H9 (cell line): Measurements from ENCODE around the gene TBC1D9. TPM values are rescaled to one million over a fixed set of nuclear protein-coding genes. Genes with fewer than 3 reads are reported as not detected.

Experiments
- DNase-seq: peaks from one replicate; pipeline ENCODE4 v3.0.0-alpha.2; 2017
- H2AFZ ChIP-seq: one replicate; pipeline ENCODE4 v1.6.1; 2013; ENCODE audit warnings: mild to moderate bottlenecking, low read length, control low read depth, moderate library complexity
- H2AK5ac ChIP-seq: 2 replicates; pipeline ENCODE4 v1.6.1; 2013; ENCODE audit warnings: low read length, control low read depth, mixed read lengths; ENCODE audit not compliant: insufficient read length
- H2BK120ac ChIP-seq: one replicate; pipeline ENCODE4 v1.6.1; 2013; ENCODE audit warnings: low read depth, mild to moderate bottlenecking, low read length, control low read depth, inconsistent platforms; ENCODE audit not compliant: poor library complexity, severe bottlenecking
- H2BK12ac ChIP-seq: 2 replicates; pipeline ENCODE4 v1.6.1; 2013; ENCODE audit warnings: low read length, control low read depth, mixed read lengths, low read depth; ENCODE audit not compliant: insufficient read length
- H2BK15ac ChIP-seq: 2 replicates; pipeline ENCODE4 v1.6.1; 2013; ENCODE audit warnings: low read depth, low read length, control low read depth
- H2BK20ac ChIP-seq: one replicate; pipeline ENCODE4 v1.6.1; 2013; ENCODE audit warnings: low read depth, mild to moderate bottlenecking, low read length, control low read depth, inconsistent platforms; ENCODE audit not compliant: poor library complexity, severe bottlenecking
- H2BK5ac ChIP-seq: 2 replicates; pipeline ENCODE4 v1.6.1; 2013; ENCODE audit warnings: low read length, control low read depth, mixed read lengths; ENCODE audit not compliant: insufficient read length
- H3K14ac ChIP-seq: 2 replicates; pipeline ENCODE4 v1.6.1; 2013; ENCODE audit warnings: low read length, control low read depth; ENCODE audit not compliant: insufficient read depth
- H3K18ac ChIP-seq: 2 replicates; pipeline ENCODE4 v1.6.1; 2013; ENCODE audit warnings: low read depth, mild to moderate bottlenecking, mixed read lengths, low read length, control low read depth; ENCODE audit not compliant: insufficient read length
- H3K23ac ChIP-seq: 2 replicates; pipeline ENCODE4 v1.6.1; 2013; ENCODE audit warnings: low read length, control low read depth, mixed read lengths, low read depth; ENCODE audit not compliant: insufficient read length
- H3K23me2 ChIP-seq: 2 replicates; pipeline ENCODE4 v1.6.1; 2013; ENCODE audit warnings: low read depth, mild to moderate bottlenecking, mixed read lengths, low read length, control low read depth; ENCODE audit not compliant: insufficient read length, poor library complexity, severe bottlenecking
- H3K27ac ChIP-seq: 2 replicates; pipeline ENCODE4 v1.5.1; 2013; ENCODE audit warnings: low read length, control low read depth, mixed read lengths, low read depth; ENCODE audit not compliant: insufficient read length
- H3K27me3 ChIP-seq: 2 replicates; pipeline ENCODE4 v1.6.1; 2013; ENCODE audit warnings: low read length, control low read depth, inconsistent platforms; ENCODE audit not compliant: insufficient read depth
- H3K4ac ChIP-seq: 2 replicates; pipeline ENCODE4 v1.6.1; 2013; ENCODE audit warnings: low read depth, mild to moderate bottlenecking, control low read depth, inconsistent platforms, low read length, moderate library complexity
- H3K4me1 ChIP-seq: 2 replicates; pipeline ENCODE4 v1.6.1; 2013; ENCODE audit warnings: low read length, control low read depth, inconsistent platforms; ENCODE audit not compliant: insufficient read depth
- H3K4me2 ChIP-seq: 2 replicates; pipeline ENCODE4 v1.6.1; 2013; ENCODE audit warnings: low read length, control low read depth, mixed read lengths; ENCODE audit not compliant: insufficient read length, insufficient read depth
- H3K56ac ChIP-seq: 2 replicates; pipeline ENCODE4 v1.6.1; 2013; ENCODE audit warnings: low read depth, mild to moderate bottlenecking, mixed read lengths, low read length, control low read depth; ENCODE audit not compliant: insufficient read length
- H3K79me1 ChIP-seq: 2 replicates; pipeline ENCODE4 v1.6.1; 2013; ENCODE audit warnings: low read depth, mild to moderate bottlenecking, moderate library complexity, low read length, control low read depth, inconsistent platforms; ENCODE audit not compliant: insufficient read depth, poor library complexity, severe bottlenecking
- H3K79me2 ChIP-seq: 2 replicates; pipeline ENCODE4 v1.6.1; 2013; ENCODE audit warnings: low read length, control low read depth, inconsistent platforms; ENCODE audit not compliant: insufficient read depth
- H3K9ac ChIP-seq: 2 replicates; pipeline ENCODE4 v1.6.1; 2013; ENCODE audit warnings: low read length, control low read depth, mixed read lengths; ENCODE audit not compliant: insufficient read length; ENCODE audit errors: extremely low read depth
- H3K9me3 ChIP-seq: one replicate; pipeline ENCODE4 v1.6.1; 2013; ENCODE audit warnings: low read depth, low read length, inconsistent platforms; ENCODE audit not compliant: control insufficient read depth
- H3T11ph ChIP-seq: one replicate; pipeline ENCODE4 v1.6.1; 2013; ENCODE audit warnings: mild to moderate bottlenecking, low read length, control low read depth, inconsistent platforms
- H4K20me1 ChIP-seq: one replicate; pipeline ENCODE4 v1.6.1; 2013; ENCODE audit not compliant: control insufficient read depth, insufficient read length, insufficient read depth
- H4K5ac ChIP-seq: 2 replicates; pipeline ENCODE4 v1.6.1; 2013; ENCODE audit warnings: low read depth, mild to moderate bottlenecking, mixed read lengths, low read length, control low read depth; ENCODE audit not compliant: insufficient read length
- H4K8ac ChIP-seq: replicated peaks from 2 replicates; pipeline ENCODE4 v1.6.1; 2013; ENCODE audit warnings: low read length, control low read depth, mixed read lengths, low read depth; ENCODE audit not compliant: insufficient read length
- H4K91ac ChIP-seq: 2 replicates; pipeline ENCODE4 v1.6.1; 2013; ENCODE audit warnings: low read depth, mild to moderate bottlenecking, moderate library complexity, mixed read lengths, low read length, control low read depth; ENCODE audit not compliant: insufficient read length
- H3K27ac Mint-ChIP-seq, 3 experiments: 2 replicates in 2 of 3; 3 replicates in 1 of 3; pipeline ENCODE4 v1.8.0; 2020 to 2021; ENCODE audit warnings: mixed read lengths in 3 of 3, mild to moderate bottlenecking in 1 of 3, moderate library complexity in 1 of 3
- H3K27me3 Mint-ChIP-seq: 2 replicates; pipeline ENCODE4 v1.8.0; 2021; ENCODE audit warnings: low read depth, mild to moderate bottlenecking, moderate library complexity, mixed read lengths
- H3K36me3 Mint-ChIP-seq, 3 experiments: 2 replicates in 2 of 3; 3 replicates in 1 of 3; pipeline ENCODE4 v1.8.0; 2020 to 2021; ENCODE audit warnings: low read depth in 3 of 3, mixed read lengths in 3 of 3; ENCODE audit not compliant: insufficient read depth in 1 of 3
- H3K4me1 Mint-ChIP-seq, 2 experiments: 2 replicates each; pipeline ENCODE4 v1.8.0; 2020; ENCODE audit warnings: mixed read lengths in 2 of 2
- H3K4me3 Mint-ChIP-seq, 2 experiments: 2 replicates in 1 of 2; 3 replicates in 1 of 2; pipeline ENCODE4 v1.8.0; 2020 to 2021; ENCODE audit warnings: mild to moderate bottlenecking in 2 of 2, mixed read lengths in 2 of 2, moderate library complexity in 1 of 2
- H3K9me3 Mint-ChIP-seq, 2 experiments: 2 replicates in 1 of 2; 3 replicates in 1 of 2; pipeline ENCODE4 v1.8.0; 2020; ENCODE audit warnings: mild to moderate bottlenecking in 2 of 2, mixed read lengths in 2 of 2, moderate library complexity in 1 of 2
- CTCF ChIP-seq: fragments of 200-600 bp; sonication (generic); conservative IDR thresholded peaks from 3 replicates; pipeline ENCODE4 v1.8.0; 2021; ENCODE audit warnings: antibody characterized with exemption, mild to moderate bottlenecking
- WGBS: extraction: QIAGEN DNeasy Blood & Tissue Kit; methylation state at CpG from one replicate; pipeline ENCODE4 v1.1.7; 2013; ENCODE audit warnings: missing lambda C conversion rate, low lambda C conversion rate, mixed read lengths; ENCODE audit not compliant: insufficient read length; ENCODE audit errors: extremely low coverage; 5-methylcytosine and 5-hydroxymethylcytosine counted together
- total RNA-seq: library from RNA; stranded (reverse); gene quantifications from 2 replicates; pipeline ENCODE4 v1.2.1, GENCODE V29; 2021

The TBC1D9 gene
- total RNA-seq, 1 experiment from 2014 or later = 0.63 TPM

GRCh38 chr4:140633124-140633523 is 123.1 kb downstream of the TBC1D9 start:
- Histone ChIP-seq H2AK5ac (no peak overlapping the region), H2BK12ac (no peak overlapping the region), H3K9me3 (no peaks in the 10 kb centered on the region), H2BK5ac (no peak overlapping the region), H2AFZ (no peak overlapping the region), H3K4ac (no peak overlapping the region), H2BK20ac (no peak overlapping the region), H4K8ac (no peak overlapping the region), H3K23ac (no peak overlapping the region), H3K4me1 (no peaks in the 10 kb centered on the region), H3K27me3 (no peaks in the 10 kb centered on the region), H3K9ac (no peak overlapping the region), H4K91ac (no peak overlapping the region), H3K14ac (no peak overlapping the region), H4K5ac (no peak overlapping the region), H3K18ac (no peak overlapping the region), H3K79me2 (no peaks in the 10 kb centered on the region), H3K79me1 (no peaks in the 10 kb centered on the region), H2BK15ac (no peak overlapping the region), H3K4me2 (no peak overlapping the region), H4K20me1 (no peaks in the 10 kb centered on the region), H3K27ac (no peak overlapping the region), H3K23me2 (no peaks in the 10 kb centered on the region), H3K56ac (no peak overlapping the region), H3T11ph (no peak overlapping the region), H2BK120ac (no peak overlapping the region)
- no peak for TF ChIP-seq CTCF
- DNase-seq = no peak
- Mint-ChIP-seq H3K27ac (no peak overlapping the region; a peak in 1 of 7 replicates), H3K4me3 (no peak overlapping the region), H3K9me3 (no peaks in the 10 kb centered on the region), H3K36me3 (no peaks in the 10 kb centered on the region), H3K27me3 (no peaks in the 10 kb centered on the region; the same call in 1 of the 2 replicates), H3K4me1 (peaks cover 15 to 17% of the 10 kb centered on the region in 2 experiments)
- no CpG with 5 or more reads among the region's 2 CpGs for WGBS
